Astrocyte (in vitro differentiated cells and primary cell): Measurements from ENCODE around the gene ZNF557.

Source experiments
- EZH2 ChIP-seq: IDR thresholded peaks from 2 replicates; pipeline ENCODE4 v1.6.1; 2012; ENCODE audit warnings: mild to moderate bottlenecking, low read length, inconsistent platforms; ENCODE audit not compliant: insufficient read depth
- TF ChIP-seq, protein P1 (sequence below): IDR thresholded peaks from 2 replicates; pipeline ENCODE4 v1.5.1; 2011; ENCODE audit warnings: low read depth, mild to moderate bottlenecking, inconsistent platforms, low read length, moderate library complexity; ENCODE audit not compliant: insufficient read depth

DNA sequence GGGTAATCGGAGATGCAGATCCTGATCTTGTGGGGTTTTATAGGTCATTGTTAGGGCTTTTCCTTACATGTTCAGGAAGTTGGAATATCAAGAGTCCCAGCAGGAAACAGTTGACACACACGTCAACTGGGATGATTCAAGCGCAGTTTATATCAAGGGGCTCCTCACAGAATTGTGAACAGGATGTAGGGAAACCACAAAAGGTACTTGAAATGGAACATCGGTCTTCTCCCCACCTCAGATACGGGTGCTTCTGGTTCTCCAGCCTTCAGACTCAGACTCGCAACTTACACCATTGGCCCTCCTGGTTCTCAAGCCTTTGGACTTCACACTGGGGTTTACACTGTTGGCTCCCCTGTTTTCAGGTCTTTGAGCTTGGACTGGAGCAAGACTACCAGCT lies 19.5 kb downstream of the ZNF557 start:
- TF ChIP-seq, protein P1, sequence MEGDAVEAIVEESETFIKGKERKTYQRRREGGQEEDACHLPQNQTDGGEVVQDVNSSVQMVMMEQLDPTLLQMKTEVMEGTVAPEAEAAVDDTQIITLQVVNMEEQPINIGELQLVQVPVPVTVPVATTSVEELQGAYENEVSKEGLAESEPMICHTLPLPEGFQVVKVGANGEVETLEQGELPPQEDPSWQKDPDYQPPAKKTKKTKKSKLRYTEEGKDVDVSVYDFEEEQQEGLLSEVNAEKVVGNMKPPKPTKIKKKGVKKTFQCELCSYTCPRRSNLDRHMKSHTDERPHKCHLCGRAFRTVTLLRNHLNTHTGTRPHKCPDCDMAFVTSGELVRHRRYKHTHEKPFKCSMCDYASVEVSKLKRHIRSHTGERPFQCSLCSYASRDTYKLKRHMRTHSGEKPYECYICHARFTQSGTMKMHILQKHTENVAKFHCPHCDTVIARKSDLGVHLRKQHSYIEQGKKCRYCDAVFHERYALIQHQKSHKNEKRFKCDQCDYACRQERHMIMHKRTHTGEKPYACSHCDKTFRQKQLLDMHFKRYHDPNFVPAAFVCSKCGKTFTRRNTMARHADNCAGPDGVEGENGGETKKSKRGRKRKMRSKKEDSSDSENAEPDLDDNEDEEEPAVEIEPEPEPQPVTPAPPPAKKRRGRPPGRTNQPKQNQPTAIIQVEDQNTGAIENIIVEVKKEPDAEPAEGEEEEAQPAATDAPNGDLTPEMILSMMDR = no peak
- TF ChIP-seq EZH2 = no peak
